Cardiac fibroblast (primary cell): ENCODE data around the gene SPSB3.

Experiments used
- DNase-seq, 2 donors: peaks; one replicate each; pipeline versions ENCODE4 v3.0.0 to v3.0.0-alpha.2; 2010; ENCODE audit warnings: low read depth in 2 of 2
- H3K4me3 ChIP-seq, 2 donors: replicated peaks in 1 of 2; 1 replicate in 1 of 2; 2 replicates in 1 of 2; pipeline ENCODE4 v1.5.1; 2011; ENCODE audit warnings: low read depth in 2 of 2, low read length in 2 of 2, mild to moderate bottlenecking in 2 of 2, moderate library complexity in 1 of 2
- TF ChIP-seq, protein P1 (sequence below): IDR thresholded peaks from one replicate; pipeline ENCODE4 v1.5.1; 2011; ENCODE audit warnings: low read depth, mild to moderate bottlenecking, low read length, inconsistent platforms

The SPSB3 gene

DNA sequence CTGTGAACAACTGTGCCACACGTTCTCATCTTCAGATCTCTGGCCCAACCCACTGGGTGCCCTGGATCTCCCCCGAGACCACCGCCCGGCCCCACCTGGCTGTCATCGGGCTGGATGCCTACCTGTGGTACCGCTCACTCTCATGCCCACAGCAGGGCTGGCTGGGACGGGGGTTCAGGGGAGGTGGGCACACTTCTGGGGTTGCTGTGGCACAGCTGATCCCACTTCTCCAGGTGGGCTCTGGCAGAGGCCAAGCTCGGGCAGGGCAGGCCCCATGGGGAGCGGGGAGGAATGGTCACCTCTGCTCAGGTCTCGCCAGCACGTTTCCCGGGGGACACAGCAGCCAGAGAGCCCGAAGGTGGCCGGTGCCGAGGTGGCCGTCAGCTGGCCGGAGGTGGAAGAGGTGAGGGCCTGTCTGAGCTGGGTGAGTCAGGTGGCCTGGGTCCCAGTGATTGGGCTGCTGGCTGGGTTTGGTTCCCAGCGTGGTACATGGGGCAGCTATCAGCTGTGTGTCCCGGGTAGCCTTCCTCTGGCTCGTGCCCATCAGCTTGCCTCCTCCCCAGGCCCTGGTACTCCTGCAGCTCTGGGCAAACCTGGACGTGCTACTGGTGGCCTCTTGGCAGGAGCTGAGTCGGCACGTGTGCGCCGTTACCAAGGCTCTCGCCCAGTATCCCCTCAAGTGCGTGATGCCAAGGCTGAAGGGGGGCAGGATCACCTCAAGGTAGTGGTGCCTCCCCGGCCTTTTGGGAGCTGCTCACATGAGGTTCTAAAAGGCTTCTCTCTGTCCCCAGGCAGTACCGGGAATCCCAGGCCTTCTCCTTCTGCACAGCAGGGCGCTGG, 7.1 kb downstream of the SPSB3 start:
- no peak overlapping the region for H3K4me3 ChIP-seq
- DNase-seq: no peak
- TF ChIP-seq, protein P1, sequence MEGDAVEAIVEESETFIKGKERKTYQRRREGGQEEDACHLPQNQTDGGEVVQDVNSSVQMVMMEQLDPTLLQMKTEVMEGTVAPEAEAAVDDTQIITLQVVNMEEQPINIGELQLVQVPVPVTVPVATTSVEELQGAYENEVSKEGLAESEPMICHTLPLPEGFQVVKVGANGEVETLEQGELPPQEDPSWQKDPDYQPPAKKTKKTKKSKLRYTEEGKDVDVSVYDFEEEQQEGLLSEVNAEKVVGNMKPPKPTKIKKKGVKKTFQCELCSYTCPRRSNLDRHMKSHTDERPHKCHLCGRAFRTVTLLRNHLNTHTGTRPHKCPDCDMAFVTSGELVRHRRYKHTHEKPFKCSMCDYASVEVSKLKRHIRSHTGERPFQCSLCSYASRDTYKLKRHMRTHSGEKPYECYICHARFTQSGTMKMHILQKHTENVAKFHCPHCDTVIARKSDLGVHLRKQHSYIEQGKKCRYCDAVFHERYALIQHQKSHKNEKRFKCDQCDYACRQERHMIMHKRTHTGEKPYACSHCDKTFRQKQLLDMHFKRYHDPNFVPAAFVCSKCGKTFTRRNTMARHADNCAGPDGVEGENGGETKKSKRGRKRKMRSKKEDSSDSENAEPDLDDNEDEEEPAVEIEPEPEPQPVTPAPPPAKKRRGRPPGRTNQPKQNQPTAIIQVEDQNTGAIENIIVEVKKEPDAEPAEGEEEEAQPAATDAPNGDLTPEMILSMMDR: no peak

DNA sequence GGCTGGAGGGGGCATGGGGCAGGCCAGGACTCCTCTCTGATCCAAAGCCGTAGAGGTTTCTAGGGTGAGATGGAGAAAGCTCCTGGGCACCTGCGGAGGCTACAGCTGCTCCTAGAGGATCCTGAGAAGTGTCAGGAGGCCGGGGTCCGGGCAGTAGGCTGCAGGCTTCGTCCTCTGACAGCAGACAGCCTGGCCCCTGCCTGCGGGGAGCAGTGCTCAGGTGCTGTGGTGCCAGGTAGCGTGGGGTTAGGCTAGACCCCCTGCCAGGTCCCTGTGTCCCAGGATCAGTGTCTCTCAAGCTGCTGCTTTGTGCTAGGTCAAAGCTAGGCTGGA, 8.0 kb downstream of the SPSB3 start:
- TF ChIP-seq, protein P1: no peak
- H3K4me3 ChIP-seq: peak overlapping the region; percentile 78 to 80

DNA sequence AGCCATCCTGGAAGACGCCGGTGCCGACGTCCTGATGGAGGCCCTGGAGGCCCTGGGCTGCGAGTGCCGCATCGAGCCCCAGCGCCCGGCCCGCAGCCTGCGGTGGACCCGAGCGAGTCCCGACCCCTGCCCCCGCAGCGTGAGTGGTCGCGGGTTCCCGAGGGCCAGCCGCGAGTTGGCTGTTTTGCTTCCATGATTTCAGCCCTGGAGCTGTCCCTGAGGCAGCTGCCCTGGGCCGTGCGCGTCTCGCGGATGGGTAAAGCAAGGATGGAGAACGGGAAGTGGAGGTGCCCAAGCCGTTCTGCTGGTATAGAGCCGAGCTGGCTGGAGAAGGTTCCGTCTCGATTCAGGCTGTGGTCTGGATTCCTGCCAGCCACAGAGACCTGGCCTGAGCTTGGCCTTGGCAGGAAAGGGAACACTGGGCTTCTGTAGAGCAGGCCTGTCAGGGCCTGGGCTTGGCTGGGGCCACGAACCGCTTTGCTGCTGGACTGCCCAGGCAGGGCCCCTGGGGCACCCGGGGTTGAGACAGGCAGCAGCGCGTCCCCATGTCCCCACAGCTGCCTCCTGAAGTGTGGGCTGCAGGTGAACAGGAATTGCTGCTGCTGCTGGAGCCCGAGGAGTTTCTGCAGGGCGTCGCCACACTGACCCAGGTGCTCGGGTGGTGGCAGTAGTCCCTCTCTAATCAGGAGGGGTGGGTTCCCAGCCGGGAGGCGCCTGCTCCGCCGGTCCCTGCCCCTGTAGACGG, 8.5 kb downstream of the SPSB3 start:
- H3K4me3 ChIP-seq: peak overlapping the region; percentile 78 to 80
- TF ChIP-seq, protein P1: no peak
- peak; percentile 43 to 53 for DNase-seq

More for the DNA sequence above, 8.0 kb downstream of the SPSB3 start:
- no peak for DNase-seq

DNA sequence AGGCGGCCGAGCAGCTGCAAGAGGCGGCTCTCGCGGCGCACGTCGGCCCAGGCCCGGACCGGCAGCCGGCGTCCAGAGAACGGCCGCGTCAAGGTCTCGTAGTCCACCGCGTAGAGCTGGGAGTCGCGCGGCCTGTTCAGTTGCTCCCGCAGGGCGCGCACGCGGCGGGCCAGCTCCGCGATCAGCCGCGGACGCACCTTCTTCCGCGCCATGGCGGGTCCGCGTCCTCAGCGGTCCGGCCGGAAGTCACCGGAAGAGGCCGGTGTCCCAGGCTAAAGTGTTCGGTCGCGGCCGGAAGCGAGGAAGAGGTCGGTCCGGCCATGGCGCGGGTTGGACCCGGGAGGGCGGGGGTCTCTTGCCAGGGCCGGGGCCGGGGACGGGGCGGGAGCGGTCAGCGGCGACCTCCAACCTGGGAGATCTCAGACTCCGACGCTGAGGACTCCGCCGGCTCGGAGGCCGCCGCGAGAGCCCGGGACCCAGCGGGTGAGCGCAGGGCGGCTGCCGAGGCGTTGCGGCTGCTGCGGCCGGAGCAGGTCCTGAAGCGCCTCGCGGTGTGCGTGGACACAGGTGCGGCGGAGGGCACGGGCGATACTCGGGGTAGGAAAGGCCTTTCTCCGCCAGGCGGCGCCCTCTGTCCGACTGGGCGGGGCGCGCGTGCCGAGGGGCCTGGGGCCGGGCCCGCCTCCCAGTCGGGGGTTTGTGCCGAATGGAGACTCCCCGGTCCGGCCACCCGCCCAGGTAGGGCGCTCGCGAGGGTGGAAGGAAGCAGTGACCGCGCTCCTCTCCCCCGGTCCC, 9.3 kb downstream of the SPSB3 start, which contains the start of gene MRPS34:
MRPS34 (minus strand) TSS at position 227 of the 795 bp plus-strand sequence; CDS start at position 212, 15 bp downstream.
- TF ChIP-seq, protein P1: peak; percentile 38
- peak; percentile 83 to 86 for DNase-seq

DNA sequence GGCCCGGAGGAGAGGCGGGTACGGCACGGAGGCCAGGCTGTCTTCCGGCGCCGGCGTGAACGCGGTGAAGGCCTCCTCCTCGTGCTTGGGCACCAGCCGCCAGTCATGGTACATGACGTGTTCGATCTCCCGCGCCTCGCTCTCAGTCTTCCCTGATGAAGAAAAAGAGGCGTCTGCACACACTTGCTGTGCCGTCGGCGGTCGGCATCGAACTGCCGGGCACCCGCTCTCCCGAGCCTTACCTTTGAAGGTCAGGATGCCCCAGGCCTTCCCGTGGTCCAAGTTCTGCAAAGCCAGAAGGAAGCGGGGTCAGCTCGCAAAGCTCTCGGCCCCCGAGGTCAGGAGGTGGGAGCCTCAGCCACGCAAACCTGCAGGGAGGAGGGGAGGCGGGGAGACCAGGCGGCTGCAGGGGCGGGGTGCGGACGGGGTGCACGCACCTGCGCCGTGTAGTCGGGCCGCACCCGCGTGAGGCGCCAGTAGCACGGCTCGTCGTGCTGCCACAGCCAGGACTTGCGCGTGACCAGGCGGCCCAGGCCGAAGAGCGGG, 9.9 kb downstream of the SPSB3 start, which contains the start of gene EME2:
EME2 (plus strand) TSS at position 449 of the 546 bp plus-strand sequence. CDS start 418 bp downstream, outside the sequence.
- H3K4me3 ChIP-seq: peak within 1 kb of the TSS; percentile 78 to 80
- TF ChIP-seq, protein P1: no peak
- DNase-seq: peak in 1 of 2 donors; percentile 44

More for the DNA sequence above, 9.3 kb downstream of the SPSB3 start, which contains the start of gene MRPS34:
- H3K4me3 ChIP-seq: peak within 1 kb of the TSS; percentile 78 to 80

DNA sequence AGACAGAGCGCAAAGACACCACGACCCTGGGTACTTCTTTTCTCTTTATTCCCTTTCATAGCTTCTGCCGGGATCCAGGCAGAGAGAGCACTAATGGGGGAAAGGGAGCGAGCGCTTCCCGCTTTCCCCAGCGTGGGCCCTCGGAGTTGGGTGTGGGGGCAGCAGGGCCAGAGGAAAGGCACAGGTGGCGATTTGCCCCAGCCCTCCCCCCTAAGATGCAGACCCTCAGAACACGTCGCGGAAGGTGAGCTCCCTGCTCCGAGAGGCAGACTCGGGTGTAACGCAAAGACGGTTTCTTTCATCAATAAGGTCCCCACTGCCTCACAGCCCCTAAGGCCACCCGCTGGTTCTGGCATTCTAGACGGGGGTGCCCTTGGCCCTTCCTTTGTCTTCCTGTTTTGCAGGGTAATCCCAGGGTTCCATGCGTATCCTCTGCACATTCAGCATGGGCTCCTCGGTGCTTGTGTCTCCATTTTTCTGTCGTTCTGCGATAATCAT, 10.5 kb downstream of the SPSB3 start:
- H3K4me3 ChIP-seq: peak overlapping the region; percentile 78 to 80
- DNase-seq: no peak
- TF ChIP-seq, protein P1: no peak
